Activated naive CD4-positive, alpha-beta T cell treated with anti-CD3 and anti-CD28 coated beads, Interleukin-2, amount 50 U/mL, for 72 hours (primary cell): ENCODE results near the gene PRPF39. TPM values are rescaled to one million over a fixed set of nuclear protein-coding genes. Genes with fewer than 3 reads are reported as not detected.
A peak's percentile ranks its signal among the peaks of the same experiment; 100 is the strongest.

Experiments
- ATAC-seq, 2 donors: fragments of 150-1000 bp; cut with Tn5 transposase; 2 replicates each; pipeline ENCODE4 v1.10.0; 2021; ENCODE audit warnings: mild to moderate bottlenecking in 2 of 2, moderate library complexity in 2 of 2
- DNase-seq, 2 donors: peaks; one replicate each; pipeline ENCODE4 v3.0.0; 2021 to 2022; ENCODE audit warnings: low spot score in 2 of 2
- H3K27ac Mint-ChIP-seq, 2 donors: one replicate each; pipeline ENCODE4 v1.8.0; 2022; ENCODE audit warnings: mild to moderate bottlenecking in 2 of 2, mixed read lengths in 2 of 2
- H3K36me3 Mint-ChIP-seq, 2 donors: one replicate each; pipeline ENCODE4 v1.8.0; 2022; ENCODE audit warnings: mixed read lengths in 2 of 2
- H3K9me3 Mint-ChIP-seq, 2 donors: one replicate each; pipeline ENCODE4 v1.8.0; 2022; ENCODE audit warnings: mixed read lengths in 2 of 2
- total RNA-seq, 2 donors: library from RNA; stranded (reverse); gene quantifications; one replicate each; pipeline ENCODE4 v1.2.3, GENCODE V29; 2022

Gene PRPF39
- 10 to 100 TPM; 50.2 to 63.5 TPM for total RNA-seq

- peak; percentile 95 to 98 for DNase-seq
- Mint-ChIP-seq H3K9me3 (no peaks in the 10 kb centered on the region), H3K36me3 (peaks cover 16 to 27% of the 10 kb centered on the region in 2 donors), H3K27ac (peak within 1 kb of the TSS; percentile 96 to 98)
- peak; percentile 94 to 95 for ATAC-seq
These were observed at the start of gene PRPF39 for GRCh38 chr14:45083976-45084722. Gene PRPF39, plus strand, starts transcription at chr14:45084116. Its CDS starts 11,124 bp downstream, at chr14:45095240.

- no peak overlapping the region for H3K27ac Mint-ChIP-seq
- no peak for ATAC-seq
These were observed 49.2 kb upstream of the PRPF39 start for GRCh38 chr14:45034730-45035129.

GRCh38 chr14:45038256-45038655, 45.7 kb upstream of the PRPF39 start:
- Mint-ChIP-seq H3K27ac (no peak overlapping the region), H3K36me3 (peaks cover 16 to 21% of the 10 kb centered on the region in 2 donors), H3K9me3 (no peaks in the 10 kb centered on the region)
- ATAC-seq (no peak), DNase-seq (no peak)

More at GRCh38 chr14:45034730-45035129, 49.2 kb upstream of the PRPF39 start:
- Mint-ChIP-seq H3K36me3 (peaks cover 16 to 21% of the 10 kb centered on the region in 2 donors), H3K9me3 (no peaks in the 10 kb centered on the region)
- no peak for DNase-seq

GRCh38 chr14:45038865-45039264, 45.1 kb upstream of the PRPF39 start:
- DNase-seq (no peak), ATAC-seq (no peak)
- H3K9me3 Mint-ChIP-seq, result no peaks in the 10 kb centered on the region
- H3K36me3 Mint-ChIP-seq, result peaks cover 16 to 21% of the 10 kb centered on the region in 2 donors
- H3K27ac Mint-ChIP-seq, result no peak overlapping the region

GRCh38 chr14:45039390-45039789, 44.5 kb upstream of the PRPF39 start:
- peaks cover 15 to 16% of the 10 kb centered on the region in 2 donors for H3K36me3 Mint-ChIP-seq
- DNase-seq, result no peak
- H3K9me3 Mint-ChIP-seq, result no peaks in the 10 kb centered on the region
- no peak for ATAC-seq
- H3K27ac Mint-ChIP-seq, result no peak overlapping the region

- Mint-ChIP-seq H3K36me3 (peaks cover 8 to 11% of the 10 kb centered on the region in 2 donors), H3K27ac (no peak overlapping the region), H3K9me3 (no peaks in the 10 kb centered on the region)
- ATAC-seq (no peak), DNase-seq (no peak)
These were observed 42.3 kb upstream of the PRPF39 start for GRCh38 chr14:45041641-45042040.

- Mint-ChIP-seq H3K9me3 (no peaks in the 10 kb centered on the region), H3K36me3 (peaks cover 4 to 6% of the 10 kb centered on the region in 2 donors), H3K27ac (no peak overlapping the region)
- no peak for DNase-seq
- ATAC-seq, result no peak
These were observed 39.3 kb upstream of the PRPF39 start for GRCh38 chr14:45044638-45045037.

GRCh38 chr14:45048385-45048784, 35.5 kb upstream of the PRPF39 start:
- ATAC-seq (no peak), DNase-seq (no peak)
- Mint-ChIP-seq H3K36me3 (peaks cover 4 to 6% of the 10 kb centered on the region in 2 donors), H3K27ac (no peak overlapping the region), H3K9me3 (no peaks in the 10 kb centered on the region)

- Mint-ChIP-seq H3K27ac (no peak overlapping the region), H3K36me3 (peaks cover 10 to 17% of the 10 kb centered on the region in 2 donors)
These were observed 32.7 kb upstream of the PRPF39 start for GRCh38 chr14:45051180-45051579.

GRCh38 chr14:45051896-45052295, 32.0 kb upstream of the PRPF39 start:
- H3K27ac Mint-ChIP-seq, result no peak overlapping the region
- ATAC-seq, result no peak
- H3K9me3 Mint-ChIP-seq, result no peaks in the 10 kb centered on the region
- no peak for DNase-seq
- H3K36me3 Mint-ChIP-seq, result peaks cover 6 to 19% of the 10 kb centered on the region in 2 donors

More at GRCh38 chr14:45051180-45051579, 32.7 kb upstream of the PRPF39 start:
- no peaks in the 10 kb centered on the region for H3K9me3 Mint-ChIP-seq
- DNase-seq (no peak), ATAC-seq (no peak)

GRCh38 chr14:45057349-45057748, 26.6 kb upstream of the PRPF39 start:
- H3K27ac Mint-ChIP-seq, result no peak overlapping the region
- H3K36me3 Mint-ChIP-seq, result peaks cover 15 to 31% of the 10 kb centered on the region in 2 donors
- no peaks in the 10 kb centered on the region for H3K9me3 Mint-ChIP-seq
- no peak for DNase-seq
- ATAC-seq, result no peak

- Mint-ChIP-seq H3K36me3 (peaks cover 15 to 31% of the 10 kb centered on the region in 2 donors), H3K9me3 (no peaks in the 10 kb centered on the region), H3K27ac (no peak overlapping the region)
- ATAC-seq (no peak), DNase-seq (no peak)
These were observed 26.0 kb upstream of the PRPF39 start for GRCh38 chr14:45057881-45058364.

GRCh38 chr14:45060551-45060950, 23.4 kb upstream of the PRPF39 start:
- no peaks in the 10 kb centered on the region for H3K9me3 Mint-ChIP-seq
- peaks cover 9 to 23% of the 10 kb centered on the region in 2 donors for H3K36me3 Mint-ChIP-seq
- H3K27ac Mint-ChIP-seq, result no peak overlapping the region
- DNase-seq, result no peak
- no peak for ATAC-seq

- no peak overlapping the region for H3K27ac Mint-ChIP-seq
- ATAC-seq, result no peak
- no peaks in the 10 kb centered on the region for H3K36me3 Mint-ChIP-seq
- no peaks in the 10 kb centered on the region for H3K9me3 Mint-ChIP-seq
- no peak for DNase-seq
These were observed 18.4 kb upstream of the PRPF39 start for GRCh38 chr14:45065540-45065939.

- no peaks in the 10 kb centered on the region for H3K36me3 Mint-ChIP-seq
- no peaks in the 10 kb centered on the region for H3K9me3 Mint-ChIP-seq
- no peak overlapping the region for H3K27ac Mint-ChIP-seq
- ATAC-seq, result no peak
- DNase-seq, result no peak
These were observed 18.0 kb upstream of the PRPF39 start for GRCh38 chr14:45065956-45066355.

GRCh38 chr14:45066667-45067066, 17.2 kb upstream of the PRPF39 start:
- H3K36me3 Mint-ChIP-seq, result no peaks in the 10 kb centered on the region
- ATAC-seq (no peak), DNase-seq (no peak)
- no peak overlapping the region for H3K27ac Mint-ChIP-seq
- H3K9me3 Mint-ChIP-seq, result no peaks in the 10 kb centered on the region

- Mint-ChIP-seq H3K27ac (no peak overlapping the region), H3K9me3 (no peaks in the 10 kb centered on the region), H3K36me3 (no peaks in the 10 kb centered on the region)
- DNase-seq (no peak), ATAC-seq (no peak)
These were observed 15.5 kb upstream of the PRPF39 start for GRCh38 chr14:45068396-45068795.

GRCh38 chr14:45070215-45070614, 13.7 kb upstream of the PRPF39 start:
- no peak overlapping the region for H3K27ac Mint-ChIP-seq
- no peak for ATAC-seq
- no peaks in the 10 kb centered on the region for H3K9me3 Mint-ChIP-seq
- DNase-seq, result no peak
- no peaks in the 10 kb centered on the region for H3K36me3 Mint-ChIP-seq
